AG04450 (cell line): Measurements from ENCODE around the gene SPATS2L. TPM values are rescaled to one million over a fixed set of nuclear protein-coding genes. Genes with fewer than 3 reads are reported as not detected.

Experiments
- CTCF ChIA-PET: fragments of 300-600, 350-600 bp; formaldehyde crosslinking; extraction: SDS; loops from one replicate; lab custom pipeline; 2022; ENCODE audit warnings: antibody characterized with exemption, inconsistent platforms; lab: Charles Lee
- POLR2A ChIA-PET: fragments of 350-600 bp; formaldehyde crosslinking; extraction: SDS; loops from one replicate; lab custom pipeline; 2021; ENCODE audit warnings: antibody characterized with exemption, inconsistent platforms; lab: Yijun Ruan, JAX
- DNase-seq: peaks from one replicate; pipeline ENCODE4 v3.0.0-alpha.2; 2011; ENCODE audit warnings: low read depth, low spot score
- H3K27ac ChIP-seq: one replicate; pipeline ENCODE4 v1.5.1; 2012; ENCODE audit warnings: low read depth, low read length, control low read depth
- H3K27me3 ChIP-seq: one replicate; pipeline ENCODE4 v1.6.0; 2012; ENCODE audit warnings: low read length; ENCODE audit not compliant: control insufficient read depth, insufficient read depth
- H3K4me3 ChIP-seq: 2 replicates; pipeline ENCODE4 v1.5.1; 2011; ENCODE audit warnings: mild to moderate bottlenecking, low read depth, low read length, control low read depth
- H3K9me3 ChIP-seq: 2 replicates; pipeline ENCODE4 v1.5.1; 2012; ENCODE audit warnings: low read length; ENCODE audit not compliant: control insufficient read depth, insufficient read depth
- CTCF ChIP-seq: IDR thresholded peaks from 2 replicates; pipeline ENCODE4 v1.5.1; 2011; ENCODE audit warnings: low read depth, low read length, control low read depth, inconsistent platforms
- polyA plus RNA-seq: library from polyadenylated mRNA; depleted of rRNA; stranded (reverse); fragments of >200 nt; gene quantifications from 2 replicates; pipeline ENCODE4 v1.2.3, GENCODE V29; 2011

SPATS2L gene
- polyA plus RNA-seq, 1 experiment: 361 TPM

GRCh38 chr2:200467806-200468681 lies 161.6 kb downstream of the SPATS2L start:
- no peak for DNase-seq
- Histone ChIP-seq H3K27ac (no peak overlapping the region), H3K4me3 (no peak overlapping the region), H3K9me3 (no peaks in the 10 kb centered on the region), H3K27me3 (no peaks in the 10 kb centered on the region)
- TF ChIP-seq CTCF: no peak
- ChIA-PET CTCF (interaction anchor here (0.7 to 2.5 kb wide), 3 partner anchors 13 to 488 kb away, joined by 3 to 10 read pairs (median 4); no protein-coding TSS in a partner anchor), POLR2A (no interaction called here)

- DNase-seq: no peak
- POLR2A ChIA-PET: no interaction called here
- Histone ChIP-seq H3K27ac (peak overlapping the region; percentile 3), H3K27me3 (no peaks in the 10 kb centered on the region), H3K4me3 (no peak overlapping the region), H3K9me3 (no peaks in the 10 kb centered on the region)
- TF ChIP-seq CTCF: no peak
- CTCF ChIA-PET: interaction anchor here (1.0 kb wide), 2 partner anchors 11 to 490 kb away, joined by 3 to 4 read pairs; no protein-coding TSS in a partner anchor
Observed at GRCh38 chr2:200469708-200470211, 163.3 kb downstream of the SPATS2L start.

DNA sequence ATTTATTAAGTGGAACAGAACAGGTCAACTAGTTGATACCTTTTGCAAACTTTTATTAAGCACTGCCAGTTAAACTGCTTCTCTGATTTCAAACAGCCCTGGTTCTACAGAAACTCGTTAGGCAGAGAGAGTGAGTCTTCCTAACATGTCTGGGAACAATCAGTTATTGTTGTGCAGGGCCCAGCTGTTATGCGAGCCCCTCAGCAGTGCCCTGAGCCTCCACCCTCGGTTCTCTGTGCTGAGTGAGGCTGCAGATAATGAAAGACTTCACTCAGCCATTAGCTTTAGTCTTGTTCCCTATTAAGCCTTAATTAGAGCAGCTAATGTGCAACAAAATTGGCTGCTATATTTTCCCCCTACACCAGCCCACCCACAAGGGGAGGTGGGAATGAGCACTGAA lies 163.7 kb downstream of the SPATS2L start:
- ChIA-PET CTCF (interaction anchor here (1.0 to 2.2 kb wide), 4 partner anchors 11 to 490 kb away, joined by 3 to 8 read pairs (median 4); no protein-coding TSS in a partner anchor), POLR2A (no interaction called here)
- DNase-seq: no peak
- Histone ChIP-seq H3K4me3 (no peak overlapping the region), H3K9me3 (no peaks in the 10 kb centered on the region), H3K27me3 (no peaks in the 10 kb centered on the region), H3K27ac (no peak overlapping the region)
- no peak for TF ChIP-seq CTCF

DNA sequence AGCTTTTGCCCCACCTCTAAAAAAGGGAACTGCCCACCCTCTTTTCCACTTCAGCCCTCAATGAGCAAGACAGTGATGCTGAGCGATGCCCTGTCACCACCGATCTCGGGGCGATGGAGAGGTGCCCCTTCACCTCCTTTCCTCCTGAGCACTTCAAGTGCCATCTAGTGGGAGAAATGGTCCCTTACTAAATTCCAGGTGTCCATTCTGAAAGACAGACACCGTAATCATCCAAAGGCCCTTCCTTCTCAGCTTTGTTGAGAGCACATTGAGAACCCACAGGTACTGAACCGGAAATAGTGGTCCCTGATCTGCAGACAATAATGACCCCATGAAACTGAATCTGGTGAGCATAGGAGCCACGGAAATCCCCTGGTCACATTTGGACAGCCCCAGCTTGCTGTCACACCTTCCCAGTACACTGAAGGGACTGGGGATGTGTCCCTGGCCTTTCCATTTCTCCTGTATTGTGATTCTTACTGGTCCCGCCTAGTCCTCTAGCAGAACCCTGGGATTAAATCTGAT lies 164.9 kb downstream of the SPATS2L start:
- peak; percentile 47 for TF ChIP-seq CTCF
- Histone ChIP-seq H3K27ac (no peak overlapping the region), H3K9me3 (no peaks in the 10 kb centered on the region), H3K27me3 (no peaks in the 10 kb centered on the region), H3K4me3 (no peak overlapping the region)
- ChIA-PET CTCF (interaction anchor here (0.6 to 2.2 kb wide), 7 partner anchors 12 to 498 kb away, joined by 3 to 8 read pairs (median 3); no protein-coding TSS in a partner anchor), POLR2A (no interaction called here)
- DNase-seq: no peak
